ENCODE data around the gene LGALS1. TPM values are rescaled to one million over a fixed set of nuclear protein-coding genes. Genes with fewer than 3 reads are reported as not detected.

LGALS1 gene
- total RNA-seq, 2 experiments from 2014 or later, result 85.1 to 93.7 TPM

DNA sequence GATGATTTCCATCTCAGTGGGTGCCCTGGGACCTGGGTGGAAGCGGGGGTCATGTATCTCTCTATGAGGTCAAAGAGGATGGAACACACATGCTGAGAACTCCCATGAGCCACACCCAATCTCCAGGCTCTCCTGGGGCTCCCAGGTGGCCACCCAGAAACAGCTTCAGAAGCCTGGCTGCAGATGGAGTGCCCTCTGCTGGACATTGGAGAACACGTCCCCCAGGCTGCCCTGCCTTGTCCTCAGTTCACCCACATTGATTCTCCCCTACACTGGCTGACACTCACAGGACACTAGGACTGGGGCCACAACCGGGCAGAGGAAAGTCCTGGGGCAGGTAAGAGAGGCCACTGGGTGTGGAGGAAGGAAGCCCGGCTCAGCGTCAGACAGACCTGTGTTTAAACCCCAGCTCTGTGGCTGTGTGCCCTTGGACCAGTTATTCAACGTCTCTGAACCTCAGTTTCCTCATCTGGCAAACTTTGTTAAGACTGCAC is 6.2 kb downstream of the LGALS1 start:
- ChIA-PET CTCF (interaction anchor here (0.6 to 12.8 kb wide), 15 partner anchors 11 to 89 kb away, joined by 3 to 171 read pairs (median 5); partner anchors contain the start of genes GGA1, PDXP and SH3BP1), POLR2A (interaction anchor here (0.6 to 3.7 kb wide), 13 partner anchors 10 to 75 kb away, joined by 3 to 25 read pairs (median 4); partner anchors contain the start of genes GGA1 and PDXP)
- Histone ChIP-seq H3K36me3 (ENCODE audit: insufficient read depth, low read length) (peaks cover 5% of the 10 kb centered on the region), H3K27ac (ENCODE audit: low read depth in 1 of 2, low read length in 2 of 2) (no peak overlapping the region), H3K4me3 (ENCODE audit: low read length) (no peak overlapping the region), H3K27me3 (ENCODE audit: control insufficient read depth in 1 of 2, insufficient read depth in 2 of 2, low read length in 2 of 2) (no peaks in the 10 kb centered on the region), H3K4me1 (ENCODE audit: insufficient read depth, low read length) (peaks cover 34% of the 10 kb centered on the region), H3K9me3 (ENCODE audit: control insufficient read depth in 1 of 2, insufficient read depth in 1 of 2, low read length in 2 of 2) (peaks cover 0 to 4% of the 10 kb centered on the region in 2 experiments)
- intact Hi-C loops (cut with DNase I, micrococcal nuclease), result loop anchor here (1.0 to 10.0 kb wide), 4 partner anchors 20 to 197 kb away; partner anchors contain the start of gene MFNG (in 1 of the 2)
- Mint-ChIP-seq H3K4me3 (peak overlapping the region; percentile 80), H3K9me3 (no peaks in the 10 kb centered on the region), H3K36me3 (ENCODE audit: low read depth) (peaks cover 13% of the 10 kb centered on the region), H3K27ac (peak overlapping the region; percentile 79), H3K27me3 (no peaks in the 10 kb centered on the region), H3K4me1 (ENCODE audit: low read depth) (peaks cover 31% of the 10 kb centered on the region)
- peak; percentile 57 to 87 (median 66) for DNase-seq
- TF ChIP-seq, protein P1, sequence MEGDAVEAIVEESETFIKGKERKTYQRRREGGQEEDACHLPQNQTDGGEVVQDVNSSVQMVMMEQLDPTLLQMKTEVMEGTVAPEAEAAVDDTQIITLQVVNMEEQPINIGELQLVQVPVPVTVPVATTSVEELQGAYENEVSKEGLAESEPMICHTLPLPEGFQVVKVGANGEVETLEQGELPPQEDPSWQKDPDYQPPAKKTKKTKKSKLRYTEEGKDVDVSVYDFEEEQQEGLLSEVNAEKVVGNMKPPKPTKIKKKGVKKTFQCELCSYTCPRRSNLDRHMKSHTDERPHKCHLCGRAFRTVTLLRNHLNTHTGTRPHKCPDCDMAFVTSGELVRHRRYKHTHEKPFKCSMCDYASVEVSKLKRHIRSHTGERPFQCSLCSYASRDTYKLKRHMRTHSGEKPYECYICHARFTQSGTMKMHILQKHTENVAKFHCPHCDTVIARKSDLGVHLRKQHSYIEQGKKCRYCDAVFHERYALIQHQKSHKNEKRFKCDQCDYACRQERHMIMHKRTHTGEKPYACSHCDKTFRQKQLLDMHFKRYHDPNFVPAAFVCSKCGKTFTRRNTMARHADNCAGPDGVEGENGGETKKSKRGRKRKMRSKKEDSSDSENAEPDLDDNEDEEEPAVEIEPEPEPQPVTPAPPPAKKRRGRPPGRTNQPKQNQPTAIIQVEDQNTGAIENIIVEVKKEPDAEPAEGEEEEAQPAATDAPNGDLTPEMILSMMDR (IDR thresholded peaks at IDR 0.05), result peak; percentile 87
- ATAC-seq (ENCODE audit: poor library complexity), result no peak

DNA sequence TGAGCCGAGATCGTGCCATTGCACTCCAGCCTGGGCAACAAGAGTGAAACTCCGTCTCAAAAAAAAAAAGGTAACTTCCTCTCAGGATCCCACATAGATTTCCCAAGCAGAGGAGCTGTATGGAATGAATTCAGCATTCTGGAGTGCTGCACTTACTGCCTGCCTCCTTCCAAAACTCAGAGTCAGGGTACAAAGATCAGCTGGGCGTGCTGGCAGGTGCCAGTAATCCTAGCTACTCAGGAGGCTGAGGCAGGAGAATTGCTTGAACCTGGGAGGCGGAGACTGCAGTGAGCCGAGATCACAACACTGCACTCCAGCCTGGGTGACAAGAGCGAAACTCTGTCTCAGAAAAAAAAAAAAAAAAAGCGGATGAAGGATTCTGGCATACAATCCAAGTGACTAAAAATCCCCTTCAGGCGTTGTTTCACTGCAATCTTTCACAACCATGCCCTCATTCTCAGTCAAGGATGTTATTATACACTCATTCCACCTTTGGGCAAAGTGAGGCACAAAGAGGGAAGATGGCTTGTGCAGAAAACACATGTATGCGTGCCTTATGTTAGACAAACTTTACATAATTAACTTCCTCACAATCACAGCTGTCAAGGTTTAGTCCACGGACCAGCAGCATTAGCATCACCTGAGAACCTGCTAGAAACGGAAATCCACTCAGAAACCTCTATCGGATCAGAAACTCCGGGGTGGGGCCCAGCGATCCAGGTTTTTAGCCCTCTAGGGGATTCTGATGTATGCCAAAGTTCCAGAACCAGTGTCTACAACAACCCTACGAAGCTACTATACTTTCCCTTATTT is 9.6 kb downstream of the LGALS1 start:
- DNase-seq (no peak), ATAC-seq (ENCODE audit: poor library complexity) (no peak)
- Histone ChIP-seq H3K4me1 (ENCODE audit: insufficient read depth, low read length) (peaks cover 45% of the 10 kb centered on the region), H3K4me3 (ENCODE audit: low read length) (no peak overlapping the region), H3K27ac (ENCODE audit: low read depth in 1 of 2, low read length in 2 of 2) (no peak overlapping the region), H3K9me3 (ENCODE audit: control insufficient read depth in 1 of 2, insufficient read depth in 1 of 2, low read length in 2 of 2) (no peaks in the 10 kb centered on the region), H3K27me3 (ENCODE audit: control insufficient read depth in 1 of 2, insufficient read depth in 2 of 2, low read length in 2 of 2) (no peaks in the 10 kb centered on the region), H3K36me3 (ENCODE audit: insufficient read depth, low read length) (peaks cover 17% of the 10 kb centered on the region)
- Mint-ChIP-seq H3K36me3 (ENCODE audit: low read depth) (peaks cover 22% of the 10 kb centered on the region), H3K27ac (no peak overlapping the region), H3K4me1 (ENCODE audit: low read depth) (peaks cover 32% of the 10 kb centered on the region), H3K9me3 (no peaks in the 10 kb centered on the region), H3K4me3 (peak overlapping the region; percentile 90), H3K27me3 (no peaks in the 10 kb centered on the region)
- intact Hi-C loops (cut with DNase I, micrococcal nuclease), result loop anchor here in 1 of 2 experiments (2.0 to 10.0 kb wide), 3 partner anchors 76 to 200 kb away; partner anchors contain the start of genes ANKRD54, GGA1 and MFNG
- TF ChIP-seq, protein P1 (IDR thresholded peaks at IDR 0.05), result no peak
- POLR2A ChIA-PET, result interaction anchor here (0.7 to 3.4 kb wide), 7 partner anchors 9 to 372 kb away, joined by 3 to 37 read pairs (median 4); partner anchors contain the start of genes LGALS1, MFNG, PDXP and PICK1
- CTCF ChIA-PET, result interaction anchor here (2.1 to 12.8 kb wide), 2 partner anchors 44 to 78 kb away, joined by 6 to 171 read pairs; partner anchors contain the start of gene SH3BP1

Measured in CD4-positive, alpha-beta T cell (primary cell).